NCI-H2196 treated with DMSO at 0.1 percent for 48 hours (cell line): Measurements from ENCODE around the gene ARV1.

Experiments
- DNase-seq: peaks from one replicate; lab custom pipeline; 2025; ENCODE audit not compliant: unreplicated experiment; lab: John Stamatoyannopoulos, UW

Gene ARV1

GRCh38 chr1:230978491-230979388 lies at the start of gene ARV1, which contains the start of gene TTC13:
ARV1 (plus strand) TSS chr1:230979094; CDS start chr1:230979106, 12 bp downstream.
TTC13 (minus strand) TSS chr1:230978861; CDS start chr1:230978830, 31 bp downstream.
- DNase-seq = peak; percentile 99

- DNase-seq = no peak
Measured at GRCh38 chr1:230930986-230931385, 47.9 kb upstream of the ARV1 start.

- no peak for DNase-seq
Measured at GRCh38 chr1:230935852-230936251, 43.0 kb upstream of the ARV1 start.

GRCh38 chr1:230936475-230936874 lies 42.4 kb upstream of the ARV1 start:
- DNase-seq = no peak

GRCh38 chr1:230937371-230937770 lies 41.5 kb upstream of the ARV1 start:
- no peak for DNase-seq

GRCh38 chr1:230938924-230939368 lies 39.9 kb upstream of the ARV1 start:
- DNase-seq = no peak

- no peak for DNase-seq
Measured at GRCh38 chr1:230939806-230940489, 38.9 kb upstream of the ARV1 start.

- DNase-seq = no peak
Measured at GRCh38 chr1:230940848-230941247, 38.0 kb upstream of the ARV1 start.

- no peak for DNase-seq
Measured at GRCh38 chr1:230943048-230943593, 35.8 kb upstream of the ARV1 start.

GRCh38 chr1:230948301-230948700 lies 30.6 kb upstream of the ARV1 start:
- no peak for DNase-seq

GRCh38 chr1:230948903-230949302 lies 30.0 kb upstream of the ARV1 start:
- no peak for DNase-seq

- no peak for DNase-seq
Measured at GRCh38 chr1:230950404-230950803, 28.5 kb upstream of the ARV1 start.

GRCh38 chr1:230957580-230957989 lies 21.3 kb upstream of the ARV1 start:
- DNase-seq = no peak

- DNase-seq = no peak
Measured at GRCh38 chr1:230958370-230958769, 20.5 kb upstream of the ARV1 start.

GRCh38 chr1:230964896-230965295 lies 14.0 kb upstream of the ARV1 start:
- DNase-seq = no peak

- DNase-seq = no peak
Measured at GRCh38 chr1:230965535-230965934, 13.4 kb upstream of the ARV1 start.

- DNase-seq = no peak
Measured at GRCh38 chr1:230966358-230966873, 12.5 kb upstream of the ARV1 start.

GRCh38 chr1:230970432-230970831 lies 8.5 kb upstream of the ARV1 start:
- DNase-seq = no peak

GRCh38 chr1:230971771-230972170 lies 7.1 kb upstream of the ARV1 start:
- DNase-seq = no peak

GRCh38 chr1:230972855-230973271 lies 6.0 kb upstream of the ARV1 start:
- no peak for DNase-seq

GRCh38 chr1:230975636-230976035 lies 3.3 kb upstream of the ARV1 start:
- DNase-seq = no peak
